CD4-positive, alpha-beta T cell (primary cell): ENCODE data around the gene DOLPP1. TPM values are rescaled to one million over a fixed set of nuclear protein-coding genes. Genes with fewer than 3 reads are reported as not detected.

ENCODE experiments used
- ATAC-seq: fragments of 200-7000 bp; cut with Tn5 transposase; one replicate; pipeline ENCODE4 v1.10.0; 2022; ENCODE audit warnings: mild to moderate bottlenecking; ENCODE audit not compliant: poor library complexity
- CTCF ChIA-PET: fragments of 350-600 bp; sonication (Branson Sonifier 250); formaldehyde crosslinking; loops from one replicate; lab custom pipeline; 2021; ENCODE audit warnings: antibody characterized with exemption, inconsistent platforms; lab: Charles Lee
- POLR2A ChIA-PET: fragments of 350-600 bp; sonication (Branson Sonifier 250); formaldehyde crosslinking; loops from one replicate; lab custom pipeline; 2021; ENCODE audit warnings: antibody characterized with exemption, inconsistent platforms; lab: Charles Lee
- DNase-seq, 14 experiments: peaks; one replicate each; pipeline ENCODE4 v3.0.0-alpha.2; 2013 to 2020; ENCODE audit warnings: mixed read lengths in 2 of 14
- H3K27ac ChIP-seq, 2 donors: one replicate each; pipeline versions ENCODE4 v1.5.1 to v1.7.0; 2013; ENCODE audit warnings: low read length in 2 of 2, low read depth in 1 of 2, mild to moderate bottlenecking in 1 of 2
- H3K27me3 ChIP-seq, 2 experiments: 1 replicate in 1 of 2; 2 replicates in 1 of 2; pipeline versions ENCODE4 v1.6.1 to v1.7.0; 2013; ENCODE audit warnings: low read length in 2 of 2, control low read depth in 1 of 2, mild to moderate bottlenecking in 1 of 2, moderate library complexity in 1 of 2; ENCODE audit not compliant: insufficient read depth in 2 of 2, control insufficient read depth in 1 of 2
- H3K36me3 ChIP-seq: one replicate; pipeline ENCODE4 v1.6.1; 2013; ENCODE audit warnings: low read length, control low read depth; ENCODE audit not compliant: insufficient read depth
- H3K4me1 ChIP-seq: one replicate; pipeline ENCODE4 v1.6.1; 2013; ENCODE audit warnings: low read length, control low read depth; ENCODE audit not compliant: insufficient read depth
- H3K4me3 ChIP-seq: one replicate; pipeline ENCODE4 v1.5.1; 2013; ENCODE audit warnings: mild to moderate bottlenecking, low read length, moderate library complexity
- H3K9me3 ChIP-seq, 2 experiments: 1 replicate in 1 of 2; 2 replicates in 1 of 2; pipeline versions ENCODE4 v1.6.1 to v1.7.0; 2013; ENCODE audit warnings: low read length in 2 of 2, mild to moderate bottlenecking in 2 of 2, control low read depth in 1 of 2, moderate library complexity in 1 of 2; ENCODE audit not compliant: control insufficient read depth in 1 of 2, insufficient read depth in 1 of 2
- H3K27ac Mint-ChIP-seq: one replicate; pipeline ENCODE4 v1.8.0; 2020; ENCODE audit warnings: mixed read lengths
- H3K27me3 Mint-ChIP-seq: one replicate; pipeline ENCODE4 v1.8.0; 2021; ENCODE audit warnings: mixed read lengths
- H3K36me3 Mint-ChIP-seq: one replicate; pipeline ENCODE4 v1.8.0; 2021; ENCODE audit warnings: low read depth, mixed read lengths
- H3K4me1 Mint-ChIP-seq: one replicate; pipeline ENCODE4 v1.8.0; 2021; ENCODE audit warnings: low read depth, mixed read lengths
- H3K4me3 Mint-ChIP-seq: one replicate; pipeline ENCODE4 v1.8.0; 2020; ENCODE audit warnings: mild to moderate bottlenecking, mixed read lengths
- H3K9me3 Mint-ChIP-seq: one replicate; pipeline ENCODE4 v1.8.0; 2020; ENCODE audit warnings: mixed read lengths
- CTCF ChIP-seq: fragments of 200-600 bp; IDR thresholded peaks from one replicate; pipeline ENCODE4 v1.8.0; 2022; ENCODE audit warnings: antibody characterized with exemption, mild to moderate bottlenecking
- intact Hi-C, 2 experiments: fragments of 100-400 bp; cut with DNase I in 1 of 2; cut with micrococcal nuclease in 1 of 2; formaldehyde crosslinking; loops; one replicate each; pipeline versions ENCODE4 v1.15.1 to v1.9.0; 2023 to 2025; cut with DNase I, micrococcal nuclease
- total RNA-seq, 174 experiments: library from RNA in 2 of 174; stranded (reverse) in 2 of 174; gene quantifications; one replicate each; pipeline ENCODE4 v1.2.3 and lab custom pipeline; 2021 to 2026

Gene DOLPP1
- total RNA-seq, 2 experiments from 2014 or later: 2.7 to 3.6 TPM

GRCh38 chr9:129040113-129040643 lies 40.7 kb upstream of the DOLPP1 start:
- no peak overlapping the region for H3K4me3 ChIP-seq
- ATAC-seq: no peak
- H3K27me3 ChIP-seq: no peaks in the 10 kb centered on the region
- H3K9me3 ChIP-seq: no peaks in the 10 kb centered on the region
- no peaks in the 10 kb centered on the region for H3K27me3 Mint-ChIP-seq
- peaks cover 35% of the 10 kb centered on the region for H3K4me1 Mint-ChIP-seq
- ChIA-PET CTCF (no interaction called here), POLR2A (no interaction called here)
- H3K27ac Mint-ChIP-seq: no peak overlapping the region
- H3K36me3 ChIP-seq: peaks cover 31% of the 10 kb centered on the region
- intact Hi-C loops: no loop called here
- H3K4me1 ChIP-seq: peaks cover 34% of the 10 kb centered on the region
- H3K36me3 Mint-ChIP-seq: peaks cover 41% of the 10 kb centered on the region
- TF ChIP-seq CTCF: no peak
- no peak for DNase-seq
- no peaks in the 10 kb centered on the region for H3K9me3 Mint-ChIP-seq
- H3K4me3 Mint-ChIP-seq: peak overlapping the region; percentile 63
- no peak overlapping the region for H3K27ac ChIP-seq

DNA sequence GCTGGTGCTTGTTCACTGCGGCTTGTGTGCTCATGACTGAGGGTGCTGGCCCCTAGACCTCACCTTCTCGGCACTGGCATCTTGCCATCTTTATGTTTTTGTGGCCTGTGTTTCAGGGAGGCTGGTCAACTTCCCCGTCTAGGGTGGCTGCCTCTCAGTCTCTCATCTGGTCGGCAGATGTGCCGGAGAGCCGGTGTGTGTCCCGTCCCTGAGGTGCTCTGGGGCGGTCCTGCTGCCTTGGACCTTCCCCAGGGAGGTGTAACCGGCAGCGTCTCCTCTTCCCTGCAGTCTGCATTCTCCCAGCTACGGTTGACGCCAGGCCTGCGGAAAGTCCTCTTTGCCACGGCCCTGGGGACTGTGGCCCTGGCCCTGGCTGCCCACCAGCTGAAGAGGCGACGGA lies 38.9 kb upstream of the DOLPP1 start:
- Mint-ChIP-seq H3K27me3 (no peaks in the 10 kb centered on the region), H3K36me3 (peaks cover 41% of the 10 kb centered on the region), H3K4me3 (no peak overlapping the region), H3K27ac (no peak overlapping the region), H3K9me3 (no peaks in the 10 kb centered on the region), H3K4me1 (peaks cover 22% of the 10 kb centered on the region)
- H3K27ac ChIP-seq: no peak overlapping the region
- DNase-seq (peak in 1 of 14 experiments; percentile 18), ATAC-seq (no peak)
- peaks cover 41% of the 10 kb centered on the region for H3K36me3 ChIP-seq
- no peak overlapping the region for H3K4me3 ChIP-seq
- intact Hi-C loops: no loop called here
- H3K9me3 ChIP-seq: no peaks in the 10 kb centered on the region
- ChIA-PET POLR2A (no interaction called here), CTCF (no interaction called here)
- TF ChIP-seq CTCF: no peak
- no peaks in the 10 kb centered on the region for H3K27me3 ChIP-seq
- peaks cover 25% of the 10 kb centered on the region for H3K4me1 ChIP-seq

DNA sequence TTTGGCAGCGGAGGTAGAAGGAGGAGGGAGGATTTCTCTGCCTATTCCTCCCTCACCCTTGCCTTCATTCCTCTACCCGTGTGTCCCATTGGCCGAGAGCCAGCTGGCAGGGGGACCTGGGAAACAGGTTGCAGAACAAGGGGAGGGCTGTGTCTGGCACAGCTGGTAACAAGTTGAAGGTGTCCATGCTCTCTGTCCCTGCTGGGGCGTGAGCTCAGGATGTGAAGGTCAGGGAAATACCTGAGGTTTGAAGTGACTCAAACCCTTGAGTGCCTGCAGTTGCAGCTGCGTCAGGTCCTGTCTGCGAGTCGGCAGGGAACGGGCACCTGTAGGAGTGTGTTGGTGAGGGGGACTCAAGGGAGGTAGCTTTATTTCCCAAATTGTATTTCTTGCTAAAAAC lies 28.3 kb upstream of the DOLPP1 start:
- Histone ChIP-seq H3K4me1 (no peaks in the 10 kb centered on the region), H3K27me3 (no peaks in the 10 kb centered on the region), H3K36me3 (peaks cover 46% of the 10 kb centered on the region), H3K4me3 (no peak overlapping the region), H3K9me3 (no peaks in the 10 kb centered on the region), H3K27ac (no peak overlapping the region)
- TF ChIP-seq CTCF: no peak
- H3K27ac Mint-ChIP-seq: no peak overlapping the region
- ATAC-seq (no peak), DNase-seq (no peak)
- H3K4me1 Mint-ChIP-seq: no peaks in the 10 kb centered on the region
- H3K4me3 Mint-ChIP-seq: no peak overlapping the region
- CTCF ChIA-PET: no interaction called here
- POLR2A ChIA-PET: no interaction called here
- peaks cover 43% of the 10 kb centered on the region for H3K36me3 Mint-ChIP-seq
- intact Hi-C loops: no loop called here
- no peaks in the 10 kb centered on the region for H3K27me3 Mint-ChIP-seq
- no peaks in the 10 kb centered on the region for H3K9me3 Mint-ChIP-seq
